ENCODE measurements around the gene CD46.

Gene CD46

GRCh38 chr1:207810606-207811295, 58.9 kb downstream of the CD46 start:
- Mint-ChIP-seq H3K4me3 (no peak overlapping the region), H3K27me3 (ENCODE audit: low read depth) (no peaks in the 10 kb centered on the region), H3K36me3 (ENCODE audit: low read depth) (peaks cover 62% of the 10 kb centered on the region), H3K9me3 (no peaks in the 10 kb centered on the region), H3K4me1 (ENCODE audit: low read depth) (peaks cover 17% of the 10 kb centered on the region), H3K27ac (no peak overlapping the region)
- DNase-seq (ENCODE audit: low spot score): no peak

GRCh38 chr1:207811319-207811718, 59.5 kb downstream of the CD46 start:
- Mint-ChIP-seq H3K4me1 (ENCODE audit: low read depth) (peaks cover 22% of the 10 kb centered on the region), H3K27me3 (ENCODE audit: low read depth) (no peaks in the 10 kb centered on the region), H3K9me3 (no peaks in the 10 kb centered on the region), H3K36me3 (ENCODE audit: low read depth) (peaks cover 66% of the 10 kb centered on the region), H3K4me3 (no peak overlapping the region), H3K27ac (no peak overlapping the region)
- no peak for DNase-seq (ENCODE audit: low spot score)

- H3K27ac Mint-ChIP-seq: no peak overlapping the region
- peaks cover 22% of the 10 kb centered on the region for H3K4me1 Mint-ChIP-seq (ENCODE audit: low read depth)
- H3K9me3 Mint-ChIP-seq: no peaks in the 10 kb centered on the region
- DNase-seq (ENCODE audit: low spot score): no peak
- no peaks in the 10 kb centered on the region for H3K27me3 Mint-ChIP-seq (ENCODE audit: low read depth)
- H3K4me3 Mint-ChIP-seq: no peak overlapping the region
- H3K36me3 Mint-ChIP-seq (ENCODE audit: low read depth): peaks cover 63% of the 10 kb centered on the region
Observed at GRCh38 chr1:207811920-207812720, 60.3 kb downstream of the CD46 start.

GRCh38 chr1:207812778-207813511, 61.1 kb downstream of the CD46 start:
- DNase-seq (ENCODE audit: low spot score): no peak
- H3K27ac Mint-ChIP-seq: no peak overlapping the region
- peaks cover 67% of the 10 kb centered on the region for H3K36me3 Mint-ChIP-seq (ENCODE audit: low read depth)
- no peaks in the 10 kb centered on the region for H3K27me3 Mint-ChIP-seq (ENCODE audit: low read depth)
- H3K4me1 Mint-ChIP-seq (ENCODE audit: low read depth): peaks cover 23% of the 10 kb centered on the region
- no peak overlapping the region for H3K4me3 Mint-ChIP-seq
- H3K9me3 Mint-ChIP-seq: no peaks in the 10 kb centered on the region

- DNase-seq (ENCODE audit: low spot score): no peak
- no peaks in the 10 kb centered on the region for H3K9me3 Mint-ChIP-seq
- H3K27ac Mint-ChIP-seq: no peak overlapping the region
- no peaks in the 10 kb centered on the region for H3K27me3 Mint-ChIP-seq (ENCODE audit: low read depth)
- H3K36me3 Mint-ChIP-seq (ENCODE audit: low read depth): peaks cover 63% of the 10 kb centered on the region
- peaks cover 24% of the 10 kb centered on the region for H3K4me1 Mint-ChIP-seq (ENCODE audit: low read depth)
- H3K4me3 Mint-ChIP-seq: no peak overlapping the region
Observed at GRCh38 chr1:207813512-207813881, 61.6 kb downstream of the CD46 start.

- no peaks in the 10 kb centered on the region for H3K9me3 Mint-ChIP-seq
- peaks cover 24% of the 10 kb centered on the region for H3K4me1 Mint-ChIP-seq (ENCODE audit: low read depth)
- H3K27ac Mint-ChIP-seq: no peak overlapping the region
- H3K27me3 Mint-ChIP-seq (ENCODE audit: low read depth): no peaks in the 10 kb centered on the region
- peaks cover 60% of the 10 kb centered on the region for H3K36me3 Mint-ChIP-seq (ENCODE audit: low read depth)
- no peak for DNase-seq (ENCODE audit: low spot score)
- no peak overlapping the region for H3K4me3 Mint-ChIP-seq
Observed at GRCh38 chr1:207813946-207814345, 62.1 kb downstream of the CD46 start.

GRCh38 chr1:207814469-207814868, 62.6 kb downstream of the CD46 start:
- peaks cover 25% of the 10 kb centered on the region for H3K4me1 Mint-ChIP-seq (ENCODE audit: low read depth)
- DNase-seq (ENCODE audit: low spot score): no peak
- H3K36me3 Mint-ChIP-seq (ENCODE audit: low read depth): peaks cover 56% of the 10 kb centered on the region
- H3K27ac Mint-ChIP-seq: peak overlapping the region; percentile 21
- H3K27me3 Mint-ChIP-seq (ENCODE audit: low read depth): no peaks in the 10 kb centered on the region
- H3K9me3 Mint-ChIP-seq: no peaks in the 10 kb centered on the region
- no peak overlapping the region for H3K4me3 Mint-ChIP-seq

GRCh38 chr1:207815466-207815865, 63.6 kb downstream of the CD46 start:
- H3K27ac Mint-ChIP-seq: peak overlapping the region; percentile 22
- peaks cover 54% of the 10 kb centered on the region for H3K36me3 Mint-ChIP-seq (ENCODE audit: low read depth)
- no peaks in the 10 kb centered on the region for H3K9me3 Mint-ChIP-seq
- no peak for DNase-seq (ENCODE audit: low spot score)
- no peak overlapping the region for H3K4me3 Mint-ChIP-seq
- H3K4me1 Mint-ChIP-seq (ENCODE audit: low read depth): peaks cover 35% of the 10 kb centered on the region
- no peaks in the 10 kb centered on the region for H3K27me3 Mint-ChIP-seq (ENCODE audit: low read depth)

GRCh38 chr1:207815913-207816291, 64.0 kb downstream of the CD46 start:
- H3K9me3 Mint-ChIP-seq: no peaks in the 10 kb centered on the region
- no peak overlapping the region for H3K4me3 Mint-ChIP-seq
- peaks cover 53% of the 10 kb centered on the region for H3K36me3 Mint-ChIP-seq (ENCODE audit: low read depth)
- DNase-seq (ENCODE audit: low spot score): peak; percentile 60
- H3K27ac Mint-ChIP-seq: peak overlapping the region; percentile 22
- H3K27me3 Mint-ChIP-seq (ENCODE audit: low read depth): no peaks in the 10 kb centered on the region
- H3K4me1 Mint-ChIP-seq (ENCODE audit: low read depth): peaks cover 37% of the 10 kb centered on the region

- H3K9me3 Mint-ChIP-seq: no peaks in the 10 kb centered on the region
- no peak for DNase-seq (ENCODE audit: low spot score)
- H3K4me3 Mint-ChIP-seq: no peak overlapping the region
- H3K27ac Mint-ChIP-seq: no peak overlapping the region
- peaks cover 39% of the 10 kb centered on the region for H3K4me1 Mint-ChIP-seq (ENCODE audit: low read depth)
- no peaks in the 10 kb centered on the region for H3K27me3 Mint-ChIP-seq (ENCODE audit: low read depth)
- peaks cover 47% of the 10 kb centered on the region for H3K36me3 Mint-ChIP-seq (ENCODE audit: low read depth)
Observed at GRCh38 chr1:207817166-207817565, 65.3 kb downstream of the CD46 start.

GRCh38 chr1:207817778-207818751, 66.2 kb downstream of the CD46 start:
- no peak overlapping the region for H3K4me3 Mint-ChIP-seq
- H3K9me3 Mint-ChIP-seq: no peaks in the 10 kb centered on the region
- H3K27ac Mint-ChIP-seq: no peak overlapping the region
- peaks cover 47% of the 10 kb centered on the region for H3K4me1 Mint-ChIP-seq (ENCODE audit: low read depth)
- no peak for DNase-seq (ENCODE audit: low spot score)
- peaks cover 50% of the 10 kb centered on the region for H3K36me3 Mint-ChIP-seq (ENCODE audit: low read depth)
- H3K27me3 Mint-ChIP-seq (ENCODE audit: low read depth): no peaks in the 10 kb centered on the region

- Mint-ChIP-seq H3K27me3 (ENCODE audit: low read depth) (no peaks in the 10 kb centered on the region), H3K9me3 (no peaks in the 10 kb centered on the region), H3K4me1 (ENCODE audit: low read depth) (peaks cover 54% of the 10 kb centered on the region), H3K4me3 (no peak overlapping the region), H3K27ac (no peak overlapping the region), H3K36me3 (ENCODE audit: low read depth) (peaks cover 51% of the 10 kb centered on the region)
- DNase-seq (ENCODE audit: low spot score): no peak
Observed at GRCh38 chr1:207818971-207819451, 67.2 kb downstream of the CD46 start.
